RWPE1 (cell line): Measurements from ENCODE around the gene KDM7A.
"Not testable (repeated sequence)": the region's sequence is repeated elsewhere in the genome, so short reads cannot be mapped to it uniquely, and the experiment has no call there.

Experiments
- CTCF ChIA-PET: fragments of 350-600 bp; sonication (Branson Sonifier 250); formaldehyde crosslinking; extraction: SDS; loops from one replicate; lab custom pipeline; 2021; lab: Yijun Ruan, JAX
- POLR2A ChIA-PET: fragments of 400-600 bp; formaldehyde crosslinking; extraction: SDS; loops from one replicate; lab custom pipeline; 2020; ENCODE audit warnings: antibody characterized with exemption; ENCODE audit not compliant: low non-redundant PET; lab: Yijun Ruan, JAX
- DNase-seq: peaks from one replicate; pipeline ENCODE4 v3.0.0; 2012; ENCODE audit warnings: low spot score
- H3K27ac ChIP-seq: fragments of 450-650 bp; 2 replicates; pipeline ENCODE4 v1.5.1; 2017
- CTCF ChIP-seq: fragments of 450-650 bp; conservative IDR thresholded peaks from 2 replicates; pipeline ENCODE4 v1.5.1; 2017; ENCODE audit warnings: low read depth, mild to moderate bottlenecking

Gene KDM7A

DNA sequence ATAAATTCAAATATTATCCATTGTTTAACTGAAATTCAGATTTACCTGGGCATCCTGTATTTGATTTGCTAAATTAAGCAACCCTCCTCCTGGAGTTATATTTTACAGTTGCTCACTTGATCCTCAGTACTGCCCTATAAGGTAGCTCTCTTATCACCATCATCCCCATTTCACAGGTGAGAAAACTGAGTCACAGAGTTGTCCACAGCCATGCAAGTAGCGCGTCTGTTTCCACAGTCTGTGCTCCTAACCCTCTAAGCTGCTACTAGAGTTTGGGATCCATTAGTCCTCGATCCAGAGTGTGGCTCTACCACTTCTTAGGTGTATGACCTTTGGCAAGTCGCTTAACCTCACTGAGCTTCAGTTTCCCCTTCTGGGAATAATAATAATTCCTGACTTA lies 34.9 kb upstream of the KDM7A start:
- DNase-seq = no peak
- TF ChIP-seq CTCF = no peak
- CTCF ChIA-PET = no interaction called here
- POLR2A ChIA-PET = no interaction called here
- no peak overlapping the region for H3K27ac ChIP-seq

GRCh38 chr7:140209866-140210609 lies 33.3 kb upstream of the KDM7A start:
- no peak for TF ChIP-seq CTCF
- ChIA-PET POLR2A (no interaction called here), CTCF (no interaction called here)
- no peak for DNase-seq
- no peak overlapping the region for H3K27ac ChIP-seq

DNA sequence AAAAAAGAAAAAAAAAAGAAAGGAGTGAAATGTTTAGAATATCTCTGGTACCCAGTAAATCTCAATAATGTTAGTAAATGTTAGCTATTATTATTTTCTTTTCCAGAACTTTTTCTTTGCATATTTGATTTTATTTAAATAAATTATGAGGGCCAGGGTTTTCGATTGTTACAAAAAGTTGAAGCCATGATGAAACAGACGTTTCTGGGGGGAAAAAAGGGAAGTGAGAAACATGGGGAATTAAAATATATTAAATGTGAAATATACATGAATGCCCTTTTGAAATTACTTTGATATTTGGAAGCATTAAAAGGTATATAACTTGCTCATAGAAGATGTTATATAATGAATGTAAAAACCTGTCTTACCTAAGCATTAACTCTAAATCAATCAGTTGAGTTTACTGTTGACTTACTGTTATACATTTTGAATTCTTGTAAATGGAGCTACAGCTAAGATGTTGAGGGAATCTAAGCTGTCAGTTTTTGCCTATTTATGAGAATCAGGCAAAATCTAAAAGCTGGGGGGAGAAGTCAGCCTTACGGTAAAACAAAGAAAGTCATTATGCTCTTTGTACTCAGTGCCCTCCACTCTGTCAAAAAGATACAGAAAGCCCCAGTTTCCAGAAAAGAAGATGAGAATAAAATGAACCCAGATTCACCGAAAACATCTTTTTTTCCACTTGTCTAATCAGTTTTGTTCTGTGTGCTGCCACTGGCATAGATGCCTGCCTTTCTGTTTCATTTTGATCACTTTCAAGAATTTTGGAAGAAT lies 30.0 kb upstream of the KDM7A start:
- POLR2A ChIA-PET = no interaction called here
- CTCF ChIA-PET = no interaction called here
- H3K27ac ChIP-seq = no peak overlapping the region
- DNase-seq = no peak
- TF ChIP-seq CTCF = no peak

DNA sequence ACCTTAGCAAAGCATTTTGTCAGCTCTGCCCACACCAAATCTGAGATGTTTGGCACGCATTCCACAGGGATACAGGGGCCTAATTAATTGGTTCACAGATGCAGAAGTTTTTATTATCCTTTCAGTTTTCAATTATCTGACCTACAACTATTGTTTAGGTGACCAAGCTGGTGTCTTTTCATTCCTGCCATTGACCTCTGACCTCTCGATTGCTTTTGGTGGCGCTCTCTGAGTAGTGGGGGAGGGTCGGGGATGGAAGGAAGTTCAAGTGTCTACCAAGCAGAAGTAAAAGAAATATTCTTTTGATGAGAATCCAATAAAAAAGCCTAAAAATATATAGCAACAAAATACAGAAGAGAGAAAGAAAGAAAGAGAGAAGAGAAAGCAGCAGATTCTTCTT lies 28.8 kb upstream of the KDM7A start:
- no peak overlapping the region for H3K27ac ChIP-seq
- no peak for TF ChIP-seq CTCF
- POLR2A ChIA-PET = no interaction called here
- no peak for DNase-seq
- CTCF ChIA-PET = no interaction called here

GRCh38 chr7:140203556-140203955 lies 26.8 kb upstream of the KDM7A start:
- no peak for DNase-seq
- H3K27ac ChIP-seq = no peak overlapping the region
- CTCF ChIA-PET = interaction anchor here (0.6 kb wide), 1 partner anchor 139 kb away, joined by 3 read pairs; no protein-coding TSS in a partner anchor
- POLR2A ChIA-PET = no interaction called here
- no peak for TF ChIP-seq CTCF

GRCh38 chr7:140202942-140203341 lies 26.2 kb upstream of the KDM7A start:
- POLR2A ChIA-PET, H3K27ac ChIP-seq, DNase-seq: not testable (repeated sequence)
- CTCF ChIA-PET = interaction anchor here (0.6 kb wide), 1 partner anchor 140 kb away, joined by 3 read pairs; no protein-coding TSS in a partner anchor

- POLR2A ChIA-PET = no interaction called here
- no peak for TF ChIP-seq CTCF
- DNase-seq = no peak
- CTCF ChIA-PET = no interaction called here
- H3K27ac ChIP-seq = no peak overlapping the region
Observed at GRCh38 chr7:140201393-140201792, 24.6 kb upstream of the KDM7A start.
